Activated naive CD8-positive, alpha-beta T cell treated with anti-CD3 and anti-CD28 coated beads, Interleukin-2, amount 10 ng/mL, durations not matched to agents 7 days and 5 days (primary cell): ENCODE data around the gene PTPRB. TPM values are rescaled to one million over a fixed set of nuclear protein-coding genes. Genes with fewer than 3 reads are reported as not detected.
A peak's percentile ranks its signal among the peaks of the same experiment; 100 is the strongest.

Source experiments
- ATAC-seq: fragments of 150-1000 bp; cut with Tn5 transposase; one replicate; pipeline ENCODE4 v1.10.0; 2021; ENCODE audit warnings: low read depth, moderate library complexity
- POLR2A ChIA-PET: fragments of 350-600 bp; sonication (Branson Sonifier 250); formaldehyde crosslinking; loops from one replicate; lab custom pipeline; 2021; ENCODE audit warnings: antibody characterized with exemption; lab: Charles Lee
- DNase-seq: peaks from one replicate; pipeline ENCODE4 v3.0.0; 2021
- H3K27ac Mint-ChIP-seq: one replicate; pipeline ENCODE4 v1.8.0; 2022; ENCODE audit warnings: mild to moderate bottlenecking, mixed read lengths
- H3K27me3 Mint-ChIP-seq: one replicate; pipeline ENCODE4 v1.8.0; 2022; ENCODE audit warnings: mild to moderate bottlenecking, moderate library complexity, mixed read lengths
- H3K36me3 Mint-ChIP-seq: one replicate; pipeline ENCODE4 v1.8.0; 2021; ENCODE audit warnings: mild to moderate bottlenecking, mixed read lengths
- H3K4me1 Mint-ChIP-seq: one replicate; pipeline ENCODE4 v1.8.0; 2021; ENCODE audit warnings: mixed read lengths
- H3K4me3 Mint-ChIP-seq: one replicate; pipeline ENCODE4 v1.8.0; 2022; ENCODE audit warnings: mild to moderate bottlenecking, moderate library complexity, mixed read lengths
- H3K9me3 Mint-ChIP-seq: one replicate; pipeline ENCODE4 v1.8.0; 2021; ENCODE audit warnings: mixed read lengths
- total RNA-seq, 2 experiments: library from RNA; stranded (reverse); gene quantifications; one replicate each; pipeline ENCODE4 v1.2.3, GENCODE V29; 2021

PTPRB gene
- total RNA-seq, 2 experiments from 2014 or later = not detected

DNA sequence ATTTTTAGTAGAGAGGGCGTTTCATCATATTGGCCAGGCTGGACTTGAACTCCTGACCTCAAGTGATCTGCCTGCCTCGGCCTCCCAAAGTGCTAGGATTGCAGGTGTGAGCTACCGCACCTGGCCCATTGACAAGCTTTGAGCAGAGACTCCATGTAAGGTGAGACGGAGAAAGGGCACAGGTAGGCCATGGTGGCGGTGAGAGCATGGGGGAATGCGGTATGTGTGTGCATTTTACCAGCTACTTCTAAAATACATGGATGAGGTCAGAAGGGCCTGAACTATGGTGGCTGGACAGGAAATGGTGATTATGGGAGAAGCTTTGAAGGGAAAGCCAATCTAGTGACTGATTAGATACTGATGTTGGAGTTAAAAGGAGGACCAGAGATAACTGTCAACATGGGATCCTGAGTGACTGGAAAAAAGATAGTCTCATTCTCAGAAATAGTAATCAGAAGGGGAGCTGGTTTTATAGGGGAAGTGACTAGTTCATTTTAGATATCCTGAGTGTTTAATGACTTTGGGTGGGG lies 21.9 kb upstream of the PTPRB start:
- DNase-seq = no peak
- peaks cover 10% of the 10 kb centered on the region for H3K27me3 Mint-ChIP-seq
- H3K27ac Mint-ChIP-seq = no peak overlapping the region
- H3K36me3 Mint-ChIP-seq = no peaks in the 10 kb centered on the region
- no peak overlapping the region for H3K4me3 Mint-ChIP-seq
- ATAC-seq = no peak
- H3K4me1 Mint-ChIP-seq = no peaks in the 10 kb centered on the region
- POLR2A ChIA-PET = no interaction called here
- H3K9me3 Mint-ChIP-seq = no peaks in the 10 kb centered on the region

DNA sequence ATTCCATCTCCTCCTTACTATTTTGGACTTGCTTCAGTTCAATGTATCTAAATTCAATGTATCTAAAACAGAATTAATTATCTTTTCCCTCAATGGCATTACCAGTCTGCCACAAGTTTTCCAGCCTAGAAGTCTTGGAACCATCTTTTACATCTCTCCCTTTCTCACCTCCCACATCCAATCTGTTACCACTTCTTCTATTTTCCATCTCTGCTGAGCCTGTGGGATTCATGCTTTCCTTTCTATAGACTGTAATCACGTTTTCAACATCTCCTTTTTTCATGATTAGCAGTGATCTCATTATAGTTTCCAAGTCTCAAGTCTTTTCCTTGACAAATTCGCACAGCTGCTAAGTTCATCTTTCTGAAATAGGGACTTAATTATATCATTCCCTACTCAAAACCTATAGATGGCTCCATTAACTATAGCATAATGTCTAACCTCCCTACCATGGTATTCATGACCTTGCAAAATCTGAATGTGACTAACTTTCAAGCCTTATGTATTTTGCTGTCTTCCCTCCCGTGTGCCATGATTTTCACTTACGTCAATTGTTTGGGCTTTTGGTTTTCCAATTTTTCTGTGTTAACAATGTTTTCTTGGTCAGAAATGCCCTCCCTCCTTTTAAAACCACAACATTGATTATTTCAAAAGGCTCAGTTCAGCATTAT lies 20.5 kb upstream of the PTPRB start:
- no peak overlapping the region for H3K27ac Mint-ChIP-seq
- no peak for DNase-seq
- H3K4me3 Mint-ChIP-seq = no peak overlapping the region
- H3K36me3 Mint-ChIP-seq = no peaks in the 10 kb centered on the region
- peaks cover 8% of the 10 kb centered on the region for H3K27me3 Mint-ChIP-seq
- no peak for ATAC-seq
- POLR2A ChIA-PET = no interaction called here
- no peaks in the 10 kb centered on the region for H3K9me3 Mint-ChIP-seq
- H3K4me1 Mint-ChIP-seq = no peaks in the 10 kb centered on the region

DNA sequence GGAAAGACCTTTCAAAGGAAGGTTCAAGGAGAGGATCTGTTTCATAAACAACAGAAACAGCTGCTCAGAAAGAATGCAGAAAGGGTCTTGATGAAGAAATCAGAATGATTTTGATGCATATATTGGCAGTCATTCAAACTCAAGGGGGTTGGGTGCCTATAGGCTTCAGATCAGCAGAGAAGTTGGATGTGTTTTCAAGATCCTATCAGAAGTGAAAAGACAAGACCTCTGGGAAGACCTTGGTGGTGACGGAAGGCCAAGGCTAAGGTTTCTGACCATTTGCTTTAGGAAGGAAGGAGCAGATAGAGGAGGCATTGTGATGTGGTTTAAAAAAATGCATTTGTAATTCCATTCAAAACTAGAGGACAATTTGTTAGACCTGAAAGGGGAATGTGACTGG lies 15.2 kb upstream of the PTPRB start:
- no peaks in the 10 kb centered on the region for H3K36me3 Mint-ChIP-seq
- DNase-seq (no peak), ATAC-seq (no peak)
- H3K4me3 Mint-ChIP-seq = no peak overlapping the region
- no peaks in the 10 kb centered on the region for H3K4me1 Mint-ChIP-seq
- POLR2A ChIA-PET = no interaction called here
- no peaks in the 10 kb centered on the region for H3K9me3 Mint-ChIP-seq
- peaks cover 2% of the 10 kb centered on the region for H3K27me3 Mint-ChIP-seq
- H3K27ac Mint-ChIP-seq = no peak overlapping the region

DNA sequence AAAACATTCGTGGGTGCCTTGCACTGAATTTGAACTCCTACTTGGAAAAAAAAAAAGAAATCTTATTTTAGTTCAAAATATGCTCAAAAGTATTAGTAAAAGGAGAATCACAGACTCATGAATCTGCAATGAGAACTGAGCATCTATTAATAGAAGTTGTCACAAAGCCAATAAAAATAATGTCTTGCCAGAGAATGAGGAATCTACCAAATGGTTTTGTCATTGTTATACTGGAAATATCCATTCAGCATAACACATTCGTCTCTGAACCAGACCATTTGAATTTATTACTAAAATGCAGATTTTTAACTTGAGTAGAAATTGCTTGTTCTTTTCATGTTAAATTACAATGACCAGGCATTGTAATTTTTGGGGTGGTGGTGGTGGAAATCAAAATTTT lies 11.6 kb upstream of the PTPRB start:
- no peak for DNase-seq
- POLR2A ChIA-PET = no interaction called here

DNA sequence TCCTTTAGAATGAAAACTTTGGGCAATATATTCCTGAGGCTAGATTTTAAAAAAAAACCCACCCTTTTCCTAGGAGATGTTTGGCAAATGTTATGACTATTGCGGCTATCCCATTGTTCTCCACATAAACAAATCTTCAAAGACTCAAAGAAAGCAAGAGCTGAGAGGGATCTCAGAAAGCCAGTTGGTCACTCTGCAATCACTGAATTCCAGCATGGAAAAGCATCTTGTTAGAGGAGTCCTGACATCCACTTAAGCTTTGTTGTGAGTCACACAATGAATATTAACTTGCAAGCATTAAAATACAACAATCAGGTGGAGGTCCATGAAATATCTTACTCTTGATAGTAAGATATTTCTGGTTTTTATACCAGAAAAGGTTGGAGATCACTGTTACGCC lies 11.0 kb upstream of the PTPRB start:
- H3K36me3 Mint-ChIP-seq = no peaks in the 10 kb centered on the region
- H3K9me3 Mint-ChIP-seq = no peaks in the 10 kb centered on the region
- H3K4me1 Mint-ChIP-seq = peaks cover 3% of the 10 kb centered on the region
- H3K27ac Mint-ChIP-seq = no peak overlapping the region
- DNase-seq (no peak), ATAC-seq (no peak)
- H3K4me3 Mint-ChIP-seq = no peak overlapping the region
- POLR2A ChIA-PET = no interaction called here
- H3K27me3 Mint-ChIP-seq = peaks cover 12% of the 10 kb centered on the region

More for the DNA sequence above, 11.6 kb upstream of the PTPRB start:
- no peak for ATAC-seq
- Mint-ChIP-seq H3K36me3 (no peaks in the 10 kb centered on the region), H3K4me1 (peaks cover 3% of the 10 kb centered on the region), H3K27ac (no peak overlapping the region), H3K4me3 (no peak overlapping the region), H3K9me3 (no peaks in the 10 kb centered on the region), H3K27me3 (peaks cover 12% of the 10 kb centered on the region)

DNA sequence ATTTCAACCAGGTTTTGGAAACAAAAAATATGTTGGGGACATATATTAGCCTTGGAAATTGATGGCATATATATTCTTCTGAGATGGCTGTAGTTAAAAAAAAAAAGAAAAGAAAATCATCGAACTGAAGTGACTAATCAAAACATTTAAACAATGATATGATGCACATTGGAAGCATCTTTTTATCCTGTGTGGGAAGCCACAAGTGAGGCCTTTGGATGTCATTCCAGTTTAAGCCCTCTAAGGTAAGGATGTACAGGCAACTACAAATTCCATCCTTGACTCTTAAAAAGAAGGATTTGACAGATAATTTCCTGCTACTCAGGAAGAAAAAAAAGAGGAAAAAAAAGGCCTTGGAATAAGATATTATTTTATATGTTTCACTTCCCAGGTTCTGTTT lies 9.6 kb upstream of the PTPRB start:
- ATAC-seq = no peak
- peaks cover 12% of the 10 kb centered on the region for H3K27me3 Mint-ChIP-seq
- POLR2A ChIA-PET = no interaction called here
- H3K27ac Mint-ChIP-seq = no peak overlapping the region
- peaks cover 3% of the 10 kb centered on the region for H3K4me1 Mint-ChIP-seq
- H3K9me3 Mint-ChIP-seq = no peaks in the 10 kb centered on the region
- no peaks in the 10 kb centered on the region for H3K36me3 Mint-ChIP-seq
- H3K4me3 Mint-ChIP-seq = no peak overlapping the region
- no peak for DNase-seq

DNA sequence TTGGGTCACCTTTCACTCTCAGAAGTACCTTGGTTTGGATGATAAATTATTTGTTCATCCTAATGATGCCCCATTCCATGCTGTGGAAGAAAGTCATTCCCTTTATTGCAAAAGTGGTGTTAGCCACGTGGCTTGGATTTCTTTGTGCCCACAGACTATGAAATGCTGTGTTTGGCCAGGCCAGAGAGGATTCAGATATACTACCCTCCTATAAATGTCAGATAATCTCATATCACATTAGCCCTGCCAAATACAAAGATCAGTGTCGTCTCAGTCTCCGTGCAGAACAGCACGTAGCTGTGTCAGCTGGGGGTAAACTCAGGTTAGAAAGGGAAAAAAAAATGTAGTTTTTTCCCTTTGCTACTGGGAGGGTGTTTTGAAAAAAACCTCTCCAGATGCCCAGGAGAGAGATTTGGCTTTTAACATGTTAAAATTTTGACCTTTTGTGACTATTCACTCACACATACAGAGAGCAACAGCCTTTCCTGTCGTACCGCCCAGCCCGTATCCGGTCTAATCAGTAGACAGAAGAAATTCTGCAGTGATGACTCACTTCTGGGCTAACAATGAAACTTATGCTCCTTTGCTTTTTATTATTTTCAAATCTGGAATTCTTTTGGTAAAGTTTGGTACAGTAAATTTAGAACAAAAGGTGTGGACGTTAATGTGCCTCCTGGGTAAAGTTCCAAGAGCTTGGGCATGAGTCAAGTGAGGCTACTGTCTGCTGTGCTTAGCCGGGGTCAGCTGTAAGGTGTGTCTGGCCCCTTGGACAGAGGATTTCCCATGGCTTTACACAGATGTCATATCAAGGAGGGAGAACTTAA lies 8.5 kb upstream of the PTPRB start:
- Mint-ChIP-seq H3K4me1 (peaks cover 3% of the 10 kb centered on the region), H3K27me3 (peaks cover 12% of the 10 kb centered on the region), H3K4me3 (no peak overlapping the region), H3K27ac (no peak overlapping the region), H3K36me3 (no peaks in the 10 kb centered on the region), H3K9me3 (no peaks in the 10 kb centered on the region)
- DNase-seq (no peak), ATAC-seq (peak; percentile 79)
- POLR2A ChIA-PET = no interaction called here

DNA sequence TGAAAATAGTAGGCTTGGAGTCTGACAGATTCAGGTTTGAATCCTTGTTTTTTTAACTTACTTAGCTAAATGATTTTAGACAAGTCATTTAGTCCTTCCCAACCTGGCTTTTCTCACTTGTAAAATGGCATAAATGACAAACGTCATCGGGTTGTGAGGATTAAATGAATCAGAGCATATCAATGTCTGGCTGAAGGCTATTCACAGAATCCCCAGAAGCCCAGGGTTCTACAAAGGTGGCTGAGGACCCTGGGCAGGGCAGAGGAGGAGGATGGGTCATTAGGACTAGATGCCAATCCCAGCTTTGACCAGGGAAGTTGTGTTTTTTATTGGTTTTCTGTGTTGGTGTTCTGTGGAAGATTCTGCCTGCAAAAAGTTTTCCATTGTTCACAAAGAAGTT lies 7.6 kb upstream of the PTPRB start:
- ATAC-seq (no peak), DNase-seq (no peak)
- Mint-ChIP-seq H3K27ac (no peak overlapping the region), H3K27me3 (peaks cover 12% of the 10 kb centered on the region), H3K4me3 (no peak overlapping the region), H3K9me3 (no peaks in the 10 kb centered on the region), H3K36me3 (no peaks in the 10 kb centered on the region), H3K4me1 (peaks cover 3% of the 10 kb centered on the region)
- POLR2A ChIA-PET = no interaction called here

DNA sequence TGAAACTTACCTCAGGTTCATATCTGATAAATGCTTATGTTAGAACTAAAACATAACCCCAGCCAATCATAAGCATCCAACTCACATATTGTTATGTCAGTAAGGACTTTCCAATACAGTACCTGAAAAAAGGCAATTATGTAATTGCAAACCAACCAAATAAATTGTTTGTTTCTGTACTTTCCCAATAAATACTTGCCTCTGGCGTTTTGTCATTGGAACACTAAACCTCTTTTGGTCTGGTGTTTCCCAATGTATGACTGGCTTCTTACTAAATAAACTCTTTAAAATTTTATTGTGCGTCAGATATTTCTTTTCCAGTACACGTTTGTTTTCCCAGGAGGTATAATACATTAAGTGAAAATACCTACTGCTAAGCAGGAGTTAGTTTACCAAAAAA lies 6.7 kb upstream of the PTPRB start:
- ATAC-seq (no peak), DNase-seq (no peak)
- Mint-ChIP-seq H3K4me1 (peaks cover 3% of the 10 kb centered on the region), H3K4me3 (no peak overlapping the region), H3K36me3 (no peaks in the 10 kb centered on the region), H3K9me3 (no peaks in the 10 kb centered on the region), H3K27me3 (peaks cover 13% of the 10 kb centered on the region), H3K27ac (no peak overlapping the region)
- POLR2A ChIA-PET = no interaction called here

DNA sequence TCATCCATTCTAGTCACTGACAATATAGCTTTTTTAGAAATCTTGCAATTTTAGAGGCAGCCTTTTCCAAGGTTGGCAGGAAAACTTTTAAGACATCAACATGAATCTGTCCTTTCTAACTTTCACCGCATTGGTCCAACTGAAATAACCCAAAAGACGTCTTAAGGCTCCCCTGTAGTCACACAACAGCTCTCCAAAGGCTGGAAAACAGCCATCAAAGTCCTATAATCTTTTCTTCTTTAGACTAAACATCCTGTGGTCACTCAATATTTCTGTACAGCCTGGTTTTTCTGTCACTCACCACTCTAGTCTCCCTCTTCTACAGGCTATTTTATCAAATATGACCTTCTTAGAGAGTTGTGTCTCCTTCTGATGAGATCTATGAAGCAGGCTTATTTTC lies 4.5 kb upstream of the PTPRB start:
- POLR2A ChIA-PET = no interaction called here
- Mint-ChIP-seq H3K27me3 (peaks cover 10% of the 10 kb centered on the region), H3K9me3 (no peaks in the 10 kb centered on the region), H3K27ac (no peak overlapping the region), H3K4me3 (no peak overlapping the region), H3K4me1 (peaks cover 3% of the 10 kb centered on the region), H3K36me3 (no peaks in the 10 kb centered on the region)
- DNase-seq = no peak
- ATAC-seq = no peak

DNA sequence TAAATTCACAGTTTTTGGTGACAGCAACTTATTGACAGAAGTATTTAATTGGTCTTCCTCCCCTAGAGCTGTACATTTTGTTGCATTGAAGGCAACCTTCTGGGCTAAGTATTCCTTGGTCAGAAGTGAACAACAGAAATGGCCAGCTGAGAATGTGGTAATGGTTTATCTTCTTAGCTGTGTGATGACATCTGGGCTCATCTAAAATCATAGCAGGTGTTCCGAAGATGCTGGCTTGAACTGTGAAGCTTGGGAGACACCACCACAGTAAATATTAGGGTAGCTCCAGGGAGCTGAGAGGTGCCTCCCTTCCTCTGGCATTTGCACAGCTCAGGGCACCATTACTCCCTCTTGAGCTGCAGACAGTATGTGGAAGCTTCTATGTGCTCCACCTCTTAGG lies 3.7 kb upstream of the PTPRB start:
- DNase-seq (no peak), ATAC-seq (no peak)
- no peaks in the 10 kb centered on the region for H3K9me3 Mint-ChIP-seq
- no peak overlapping the region for H3K27ac Mint-ChIP-seq
- H3K36me3 Mint-ChIP-seq = no peaks in the 10 kb centered on the region
- no peak overlapping the region for H3K4me3 Mint-ChIP-seq
- POLR2A ChIA-PET = no interaction called here
- H3K4me1 Mint-ChIP-seq = peaks cover under 1% of the 10 kb centered on the region
- H3K27me3 Mint-ChIP-seq = peaks cover 6% of the 10 kb centered on the region

DNA sequence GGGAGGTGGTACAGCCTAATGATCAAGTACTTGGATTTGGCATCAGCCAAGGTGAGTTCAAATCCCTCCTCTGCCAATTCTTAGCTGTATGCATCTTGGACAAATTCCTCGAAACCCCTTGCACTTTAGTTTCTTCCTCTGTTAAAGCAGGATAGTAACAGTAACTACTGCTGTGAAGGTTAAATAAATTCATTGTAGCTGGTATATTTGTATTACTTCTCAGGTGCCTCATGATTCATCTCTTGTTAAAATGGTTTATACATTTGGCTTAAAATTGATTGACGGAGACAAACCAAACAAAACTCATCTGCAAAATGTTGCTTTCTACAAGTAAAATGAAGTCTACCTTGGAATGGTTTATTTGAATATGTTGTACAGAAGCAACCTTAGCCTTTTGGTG lies 2.3 kb upstream of the PTPRB start:
- POLR2A ChIA-PET = no interaction called here
- peaks cover 4% of the 10 kb centered on the region for H3K27me3 Mint-ChIP-seq
- H3K4me1 Mint-ChIP-seq = no peaks in the 10 kb centered on the region
- no peak overlapping the region for H3K27ac Mint-ChIP-seq
- no peak overlapping the region for H3K4me3 Mint-ChIP-seq
- ATAC-seq = no peak
- H3K36me3 Mint-ChIP-seq = no peaks in the 10 kb centered on the region
- H3K9me3 Mint-ChIP-seq = no peaks in the 10 kb centered on the region
- DNase-seq = no peak

DNA sequence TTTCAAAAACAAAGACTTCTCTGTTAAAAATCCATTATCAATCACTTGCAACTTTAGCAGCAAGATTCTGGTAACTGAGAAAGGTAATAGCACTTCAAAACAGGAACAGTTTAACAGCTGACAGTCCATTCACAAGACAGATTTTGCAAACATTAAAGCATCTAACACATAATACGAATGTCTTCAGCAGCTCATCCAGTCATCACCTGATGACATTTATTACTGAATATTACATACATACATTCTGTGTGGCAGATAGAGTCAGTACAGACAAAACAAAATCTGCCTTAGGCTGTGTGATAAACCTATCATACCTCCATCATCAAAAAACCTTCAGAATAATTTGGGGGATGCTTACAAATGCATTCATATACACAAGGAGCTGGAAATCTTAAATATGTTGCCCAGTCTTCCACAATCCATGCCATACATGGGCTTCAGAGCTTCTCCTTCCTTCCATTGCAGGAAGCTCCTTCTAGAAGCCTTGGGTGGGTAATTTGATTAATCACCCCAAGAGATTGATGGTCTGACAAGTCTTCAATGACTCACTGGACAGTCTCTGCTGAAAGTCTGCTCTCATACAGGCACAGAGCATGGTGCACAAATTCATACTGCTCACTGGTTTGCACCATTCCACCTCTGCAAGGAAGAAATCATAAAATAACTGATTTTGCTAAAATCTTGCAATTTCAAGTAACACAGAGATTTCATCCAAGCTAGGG lies 1.6 kb upstream of the PTPRB start:
- H3K36me3 Mint-ChIP-seq = no peaks in the 10 kb centered on the region
- ATAC-seq = no peak
- no peak overlapping the region for H3K27ac Mint-ChIP-seq
- DNase-seq = no peak
- POLR2A ChIA-PET = no interaction called here
- no peaks in the 10 kb centered on the region for H3K9me3 Mint-ChIP-seq
- H3K4me3 Mint-ChIP-seq = no peak overlapping the region
- peaks cover 2% of the 10 kb centered on the region for H3K27me3 Mint-ChIP-seq
- H3K4me1 Mint-ChIP-seq = no peaks in the 10 kb centered on the region
